T-helper 1 cell treated with Interleukin-12 subunit alpha and Interleukin-12 subunit beta and Interleukin-4 antibody, amounts not matched to agents 30 ng/mL and 1 ng/mL, for 36 hours (primary cell): ENCODE results near the gene UGT2B7. TPM values are rescaled to one million over a fixed set of nuclear protein-coding genes. Genes with fewer than 3 reads are reported as not detected.
"Not testable (repeated sequence)": the region's sequence is repeated elsewhere in the genome, so short reads cannot be mapped to it uniquely, and the experiment has no call there.

Experiments used
- intact Hi-C: fragments of 100-400 bp; cut with micrococcal nuclease; formaldehyde crosslinking; loops from one replicate; pipeline ENCODE4 v1.15.1; 2024
- total RNA-seq: library from RNA; stranded (reverse); gene quantifications from 2 replicates; pipeline ENCODE4 v1.2.3, GENCODE V29; 2022

The UGT2B7 gene
- total RNA-seq, 1 donor from 2014 or later, result not detected

DNA sequence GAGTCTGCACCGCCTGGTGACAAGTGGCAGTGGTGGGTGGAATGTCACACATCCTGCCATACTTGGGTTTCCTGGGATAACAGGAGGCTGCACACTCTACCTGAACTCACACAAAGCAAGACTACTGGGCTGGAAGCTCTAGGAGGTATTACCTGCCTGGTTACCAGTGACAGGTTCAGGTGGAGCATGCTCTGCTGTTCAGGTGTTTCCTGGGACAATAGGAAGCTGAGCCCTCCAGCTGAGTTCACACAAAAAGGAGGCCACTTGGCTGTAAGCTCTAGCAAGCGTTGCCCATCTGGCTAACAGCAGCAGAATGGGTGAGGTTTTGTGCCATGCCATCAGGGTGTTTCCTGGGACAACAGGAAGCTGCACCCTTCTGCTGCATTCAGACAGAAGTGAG is 17.4 kb upstream of the UGT2B7 start:
- intact Hi-C loops, result no loop called here

DNA sequence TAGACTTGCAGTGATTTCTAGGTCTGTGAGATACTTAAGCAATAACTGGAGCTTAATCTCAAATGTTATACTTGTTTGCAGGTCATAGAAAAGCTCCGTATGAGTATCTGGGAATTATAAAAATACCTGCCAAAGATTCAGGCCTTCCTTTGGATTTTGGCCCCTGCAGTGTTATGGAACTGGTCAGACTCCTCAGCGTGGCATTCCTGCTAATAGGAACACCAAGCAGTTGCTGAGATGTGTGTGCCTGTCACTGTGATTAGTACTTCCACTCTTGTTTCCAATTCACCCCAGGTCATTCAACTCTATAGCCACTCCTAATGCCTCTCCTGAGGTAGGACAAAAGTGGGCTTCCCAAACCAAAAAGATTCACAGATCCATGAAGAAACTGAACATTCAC is 7.8 kb upstream of the UGT2B7 start:
- intact Hi-C loops, result no loop called here

DNA sequence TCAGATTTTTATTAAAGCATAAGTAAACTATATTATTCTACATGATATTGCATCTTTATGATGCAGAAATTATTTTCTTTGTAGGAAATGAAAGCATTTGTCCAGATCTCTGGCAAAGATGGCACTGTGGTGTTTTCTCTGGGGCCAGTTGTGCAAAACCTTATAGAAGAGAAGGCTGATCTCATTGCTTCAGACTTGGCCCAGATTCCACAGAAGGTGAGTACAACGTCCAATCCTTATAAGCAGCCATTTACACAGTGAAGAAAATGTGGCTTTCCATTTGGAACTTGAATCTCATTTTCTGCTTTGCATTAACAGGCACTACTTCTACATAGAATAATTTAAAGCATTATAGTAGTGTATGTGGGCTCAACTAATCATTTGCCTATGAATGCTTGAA is 6.9 kb upstream of the UGT2B7 start:
- intact Hi-C loops, result no loop called here

DNA sequence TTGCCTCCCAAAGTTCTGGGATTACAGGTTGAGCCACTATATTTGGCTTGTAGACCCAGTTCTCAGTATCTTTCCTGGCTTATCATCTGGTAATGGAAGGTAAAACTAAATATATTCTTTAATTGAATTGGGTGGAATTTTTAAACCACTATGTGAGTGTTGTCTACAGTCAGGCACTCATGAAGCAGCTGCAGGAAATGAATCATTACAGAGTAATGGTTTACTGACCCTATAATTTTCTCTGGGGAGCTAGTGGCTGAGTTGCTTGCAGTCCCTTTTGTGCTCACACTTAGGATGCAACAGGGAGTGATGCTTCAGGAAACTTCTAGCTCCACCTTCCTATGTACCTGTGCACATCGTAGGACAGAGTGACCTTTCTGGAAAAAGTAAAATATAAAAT is 4.1 kb upstream of the UGT2B7 start:
- intact Hi-C loops, result no loop called here

DNA sequence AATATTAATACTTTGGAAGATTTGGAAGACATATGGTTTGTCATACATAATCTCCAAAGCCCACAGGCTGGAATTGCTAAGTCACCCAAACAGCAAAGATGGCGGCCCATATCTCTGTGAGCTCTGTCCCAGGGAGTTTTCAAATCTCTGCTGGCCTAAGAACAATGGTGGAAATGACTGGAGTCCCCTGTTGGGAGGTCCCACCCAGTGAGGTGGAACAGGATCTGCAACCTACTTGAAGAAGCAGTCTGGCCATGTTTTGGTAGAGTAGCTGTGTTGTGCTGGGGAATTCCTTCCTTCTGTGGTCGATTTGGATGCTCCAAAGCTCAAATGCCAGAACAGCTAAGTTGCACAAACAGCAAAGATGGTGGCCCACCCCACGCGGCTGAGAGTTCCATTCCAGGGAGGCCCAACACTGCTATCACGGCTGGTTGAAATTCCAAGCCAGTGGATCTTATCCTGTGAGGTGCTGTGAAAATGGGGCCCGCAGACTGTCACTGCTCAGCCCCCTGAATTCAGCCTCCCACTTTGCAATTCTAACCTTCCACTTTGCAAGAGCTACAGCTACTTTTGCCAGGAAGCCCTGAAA is 3.2 kb upstream of the UGT2B7 start:
- intact Hi-C loops, result no loop called here

DNA sequence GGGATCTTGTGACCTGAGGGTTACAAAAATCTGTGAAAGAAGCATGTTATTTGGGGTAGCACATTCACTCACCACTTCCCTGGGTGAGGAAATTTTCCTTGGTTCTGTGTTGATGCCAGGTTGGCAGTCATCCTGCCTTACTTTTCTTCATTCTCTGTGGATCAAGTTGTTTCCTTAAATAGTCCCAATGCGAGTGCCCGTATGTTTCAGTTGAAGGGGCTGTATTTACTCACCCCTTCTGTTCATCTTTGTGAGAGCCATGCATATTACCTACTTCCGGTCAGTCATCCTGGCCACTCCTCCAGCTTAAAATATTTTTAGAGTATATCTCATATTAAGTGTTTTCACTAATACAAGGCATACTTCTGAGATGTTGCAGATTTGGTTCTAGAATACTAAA is 2.6 kb upstream of the UGT2B7 start:
- intact Hi-C loops, result no loop called here

DNA sequence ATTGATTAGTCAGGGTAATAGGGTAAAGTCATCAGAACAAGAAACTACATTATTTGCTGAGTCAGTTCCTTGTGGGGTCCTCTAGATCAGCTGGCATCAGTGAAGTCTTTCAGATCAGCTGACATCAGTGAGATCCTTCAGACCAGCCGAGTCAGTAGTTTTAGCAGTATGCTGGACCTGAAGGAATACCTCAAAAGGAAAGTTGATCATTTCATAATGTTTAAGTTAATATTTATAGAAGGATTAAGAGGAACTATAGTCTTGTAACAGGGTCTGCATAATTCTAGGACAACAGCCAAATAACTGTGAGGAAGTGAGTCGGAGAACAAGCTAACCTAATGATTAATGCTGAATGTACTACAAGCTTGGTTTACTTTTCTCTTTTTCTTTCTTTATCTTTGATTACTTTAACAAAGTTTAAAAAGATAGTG is 958 bp upstream of the UGT2B7 start:
- intact Hi-C loops, result no loop called here

DNA sequence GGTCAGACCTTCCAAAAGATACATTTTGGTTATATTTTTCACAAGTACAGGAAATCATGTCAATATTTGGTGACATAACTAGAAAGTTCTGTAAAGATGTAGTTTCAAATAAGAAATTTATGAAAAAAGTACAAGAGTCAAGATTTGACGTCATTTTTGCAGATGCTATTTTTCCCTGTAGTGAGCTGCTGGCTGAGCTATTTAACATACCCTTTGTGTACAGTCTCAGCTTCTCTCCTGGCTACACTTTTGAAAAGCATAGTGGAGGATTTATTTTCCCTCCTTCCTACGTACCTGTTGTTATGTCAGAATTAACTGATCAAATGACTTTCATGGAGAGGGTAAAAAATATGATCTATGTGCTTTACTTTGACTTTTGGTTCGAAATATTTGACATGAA is 536 bp downstream of the UGT2B7 start:
- intact Hi-C loops, result no loop called here

DNA sequence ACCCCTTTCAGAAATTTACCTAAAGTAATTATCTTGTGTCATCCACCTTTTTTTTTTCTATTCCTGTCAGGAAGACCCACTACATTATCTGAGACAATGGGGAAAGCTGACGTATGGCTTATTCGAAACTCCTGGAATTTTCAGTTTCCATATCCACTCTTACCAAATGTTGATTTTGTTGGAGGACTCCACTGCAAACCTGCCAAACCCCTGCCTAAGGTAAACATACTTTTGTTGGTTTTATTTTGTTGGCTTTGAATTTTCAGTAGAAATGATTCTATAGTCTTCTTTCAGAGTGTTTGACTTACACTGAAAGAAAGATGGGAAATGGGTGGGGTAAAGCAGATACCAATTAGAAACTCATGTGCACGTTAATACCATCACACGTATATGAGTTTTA is 2.2 kb downstream of the UGT2B7 start:
- intact Hi-C loops, result no loop called here

DNA sequence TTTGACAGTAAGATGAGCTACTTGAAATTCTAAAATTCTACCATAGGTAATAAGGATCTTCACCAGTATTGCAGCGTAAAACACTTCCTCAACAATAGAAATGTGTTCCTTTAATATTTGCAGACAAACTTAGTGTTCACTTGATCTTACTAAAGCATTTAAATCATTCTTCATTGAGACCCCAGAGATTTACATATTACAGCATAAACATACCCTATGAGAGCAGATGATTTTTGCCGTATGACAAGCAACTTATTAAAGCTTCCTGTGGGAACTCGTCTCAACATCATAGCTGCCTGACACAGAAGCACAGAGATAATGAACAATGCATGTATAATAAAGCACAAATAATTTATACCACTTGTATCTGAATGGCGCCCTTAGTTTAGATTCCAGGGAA is 3.6 kb downstream of the UGT2B7 start:
- intact Hi-C loops, result no loop called here

DNA sequence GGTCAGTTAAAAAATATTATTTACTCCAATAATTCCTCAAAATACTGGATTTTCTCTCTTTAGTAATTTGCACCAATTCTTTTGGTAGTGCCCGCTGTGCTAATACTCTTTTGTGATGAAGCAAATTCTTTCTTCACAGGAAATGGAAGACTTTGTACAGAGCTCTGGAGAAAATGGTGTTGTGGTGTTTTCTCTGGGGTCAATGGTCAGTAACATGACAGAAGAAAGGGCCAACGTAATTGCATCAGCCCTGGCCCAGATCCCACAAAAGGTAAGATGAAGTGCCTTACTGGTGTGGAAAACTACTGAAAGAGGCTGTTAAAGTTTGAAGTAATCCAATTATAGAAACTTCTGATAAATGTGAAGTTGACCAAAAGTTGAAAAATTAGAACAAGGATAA is 6.4 kb downstream of the UGT2B7 start:
- intact Hi-C loops, result not testable (repeated sequence)

DNA sequence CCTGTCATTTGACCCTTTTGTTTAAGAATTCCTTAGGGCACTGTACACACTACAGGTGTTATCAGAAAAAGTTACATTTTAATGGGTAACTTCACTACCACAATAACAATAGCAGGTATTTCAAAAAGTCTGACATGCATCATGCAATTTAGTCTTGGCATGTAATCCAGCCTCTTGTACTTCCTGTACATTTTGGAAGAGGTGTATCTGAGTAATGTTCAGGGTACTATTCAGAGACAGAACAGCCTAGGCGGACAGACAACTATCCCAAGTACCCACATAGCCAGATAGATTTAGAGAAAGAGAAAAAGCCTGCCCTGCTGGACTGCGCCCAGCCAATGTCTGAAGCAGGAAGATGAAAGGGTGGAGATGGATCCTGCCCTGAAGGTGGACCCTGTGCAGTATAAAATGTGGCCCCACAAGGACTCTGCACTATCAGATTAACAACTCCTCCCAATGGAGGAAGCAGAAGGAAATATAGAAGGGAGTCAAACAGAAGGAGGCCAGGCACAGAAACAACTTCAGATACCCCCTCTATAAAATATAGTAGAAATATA is 8.5 kb downstream of the UGT2B7 start:
- intact Hi-C loops, result no loop called here

DNA sequence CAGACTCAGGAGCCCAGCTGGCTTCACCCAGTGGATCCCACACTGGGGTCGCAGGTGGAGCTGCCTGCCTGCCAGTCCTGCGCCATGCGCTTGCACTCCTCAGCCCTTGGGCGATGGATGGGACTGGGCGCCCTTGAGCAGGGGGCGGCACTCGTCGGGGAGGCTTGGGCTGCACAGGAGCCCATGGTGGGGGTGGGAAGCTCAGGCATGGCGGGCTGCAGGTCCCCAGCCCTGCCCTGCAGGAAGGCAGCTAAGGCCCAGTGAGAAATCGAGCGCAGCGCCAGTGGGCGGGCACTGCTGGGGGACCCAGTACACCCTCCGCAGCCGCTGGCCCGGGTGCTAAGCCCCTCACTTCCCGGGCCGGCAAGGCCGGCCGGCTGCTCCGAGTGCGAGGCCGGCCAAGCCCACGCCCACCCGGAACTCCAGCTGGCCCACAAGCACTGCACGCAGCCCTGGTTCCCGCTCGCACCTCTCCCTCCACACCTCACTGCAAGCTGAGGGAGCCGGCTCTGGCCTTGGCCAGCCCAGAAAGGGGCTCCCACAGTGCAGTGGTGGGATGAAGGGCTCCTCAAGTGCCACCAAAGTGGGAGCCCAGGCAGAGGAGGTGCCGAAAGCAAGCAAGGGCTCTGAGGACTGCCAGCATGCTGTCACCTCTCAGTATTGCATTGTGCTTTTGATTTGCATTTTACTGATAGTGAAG is 19.0 kb downstream of the UGT2B7 start:
- intact Hi-C loops, result not testable (repeated sequence)

DNA sequence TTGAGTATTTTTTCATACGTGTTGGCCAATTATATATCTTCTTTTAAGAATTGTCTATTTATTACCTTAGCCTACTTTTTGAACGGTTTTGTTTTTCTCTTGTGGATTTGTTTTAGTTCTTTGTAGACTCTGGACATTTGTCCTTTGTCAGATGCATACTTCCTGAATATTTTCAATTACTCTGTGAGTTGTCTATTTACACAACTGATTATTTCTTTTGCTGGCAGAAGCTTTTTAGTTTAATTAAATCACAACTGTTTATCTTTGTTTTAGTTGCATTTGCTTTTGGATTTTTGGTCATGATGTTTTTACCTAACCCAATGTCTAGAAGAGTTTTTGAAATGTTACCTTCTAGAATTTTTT is 19.6 kb downstream of the UGT2B7 start:
- intact Hi-C loops, result no loop called here

DNA sequence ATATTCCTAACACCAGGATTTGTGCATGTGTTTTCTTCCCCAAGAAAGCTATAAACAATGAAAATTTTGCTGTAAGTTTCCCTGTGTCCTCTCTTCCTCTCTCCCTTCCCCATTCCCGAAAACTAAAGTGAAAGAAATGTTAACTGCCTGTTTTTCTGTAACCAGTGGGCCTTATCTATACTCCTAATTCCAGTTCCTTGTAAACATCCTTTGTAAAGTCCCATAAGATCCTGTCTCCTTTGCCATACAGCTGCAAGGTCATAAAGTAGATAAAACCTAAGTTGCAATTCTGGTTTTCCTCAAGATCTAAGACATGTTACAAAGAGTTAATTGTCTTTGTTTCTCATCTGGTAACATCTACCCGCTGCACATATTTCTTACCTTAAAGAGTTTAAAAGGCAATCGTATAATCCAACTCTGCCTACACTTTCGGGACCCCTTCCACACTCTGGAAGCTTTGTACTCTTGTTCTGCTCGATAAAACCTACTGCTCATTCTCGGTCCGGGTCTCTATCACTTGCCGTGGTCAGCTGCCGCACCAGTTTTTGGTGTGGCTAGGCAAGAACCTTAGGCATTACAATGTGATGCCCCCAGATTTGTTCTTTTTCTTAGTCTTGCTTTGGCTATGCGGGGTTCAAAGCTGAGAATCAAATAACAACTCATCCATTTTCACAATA is 20.5 kb downstream of the UGT2B7 start:
- intact Hi-C loops, result no loop called here

DNA sequence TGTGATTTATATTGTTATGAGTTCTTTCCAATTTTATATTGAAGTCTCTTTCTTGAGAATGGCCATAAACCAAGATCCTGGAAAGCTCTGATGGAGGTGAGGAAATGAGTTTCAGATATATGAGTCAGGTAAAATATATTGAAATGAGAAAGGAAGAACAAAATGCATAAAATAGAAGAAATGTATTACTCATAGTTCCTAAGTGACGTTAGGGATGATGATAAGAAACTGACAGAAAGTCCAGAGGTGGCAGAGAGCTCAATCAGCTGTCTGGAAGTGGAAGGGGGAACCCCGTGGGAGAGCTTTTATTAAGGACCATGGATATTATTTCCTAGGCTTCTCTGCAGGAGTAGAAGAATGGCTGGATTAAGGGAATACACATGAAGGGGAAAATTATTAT is 24.6 kb downstream of the UGT2B7 start:
- intact Hi-C loops, result no loop called here

DNA sequence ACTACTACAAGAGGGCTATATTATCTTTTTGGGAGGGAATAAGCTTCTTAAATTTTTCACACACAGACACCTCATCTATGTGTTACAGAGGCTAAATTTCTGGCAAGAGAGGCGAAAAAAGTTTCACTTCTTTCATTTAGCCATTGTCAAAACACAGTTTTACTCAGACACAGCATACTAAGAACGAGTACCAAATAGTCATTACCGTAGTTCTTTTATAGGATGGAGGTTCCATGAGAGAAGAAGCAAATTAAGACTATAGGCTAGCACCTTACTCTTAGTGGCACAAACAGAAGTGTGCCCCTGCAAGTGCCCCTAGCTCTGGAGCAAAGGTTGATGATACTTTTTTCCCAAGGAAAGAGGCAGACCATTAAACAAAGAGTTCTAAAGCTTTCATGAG is 26.2 kb downstream of the UGT2B7 start:
- intact Hi-C loops, result no loop called here

DNA sequence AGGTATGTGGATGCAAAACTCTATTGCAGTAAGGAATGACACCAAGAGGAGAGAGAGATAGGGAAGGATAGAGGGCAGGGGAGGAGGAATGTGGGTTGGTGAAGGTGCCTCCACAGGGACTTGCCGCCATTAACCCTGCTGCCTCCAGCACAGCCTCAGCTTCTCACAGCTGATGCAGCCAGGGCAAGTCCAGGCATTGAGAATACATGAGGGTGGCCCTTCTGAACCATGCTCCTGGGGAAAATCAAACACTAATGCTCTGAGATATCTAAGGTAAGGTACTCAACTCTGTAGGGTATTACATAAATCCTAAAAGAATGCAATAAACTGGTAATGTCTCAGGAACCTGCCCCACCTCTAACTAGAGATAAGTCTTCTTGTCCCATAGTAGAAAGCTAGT is 28.7 kb downstream of the UGT2B7 start:
- intact Hi-C loops, result no loop called here

DNA sequence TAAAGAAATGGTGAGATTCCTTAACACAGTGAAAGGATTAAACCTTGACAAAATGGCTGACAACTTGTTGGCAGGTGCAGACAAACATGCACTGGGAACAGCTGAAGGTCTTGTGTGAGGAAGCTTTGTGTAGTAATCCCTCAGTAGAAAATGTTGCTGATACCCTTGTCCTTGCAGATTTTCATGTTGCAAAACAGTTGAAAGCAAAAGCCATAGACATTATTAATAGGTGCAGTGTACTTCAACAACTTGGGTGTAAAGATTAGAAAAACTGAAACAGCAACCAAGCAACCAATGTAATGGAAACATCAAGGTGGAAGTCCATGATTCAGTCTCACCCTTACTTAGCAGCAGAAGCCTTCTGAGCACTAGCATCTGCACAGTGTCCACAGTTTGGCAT is 29.8 kb downstream of the UGT2B7 start:
- intact Hi-C loops, result no loop called here

DNA sequence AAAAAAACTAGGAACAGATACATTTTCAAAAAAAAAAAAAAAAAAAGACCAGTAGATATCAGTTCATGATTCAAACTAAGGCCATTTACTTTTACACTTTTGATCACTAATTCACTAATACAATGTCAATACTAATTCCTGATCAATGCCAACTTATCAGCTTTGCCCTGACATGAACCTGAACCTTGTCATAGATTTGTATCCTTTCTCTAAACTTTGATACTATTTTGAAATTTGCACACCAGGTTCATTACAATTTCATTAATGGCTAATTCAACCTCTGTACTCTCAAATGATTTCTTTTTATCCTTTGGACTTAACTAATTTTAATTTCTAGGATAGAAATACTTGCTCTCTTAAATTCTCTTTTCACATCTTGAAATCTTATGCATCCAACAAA is 37.7 kb downstream of the UGT2B7 start:
- intact Hi-C loops, result no loop called here

DNA sequence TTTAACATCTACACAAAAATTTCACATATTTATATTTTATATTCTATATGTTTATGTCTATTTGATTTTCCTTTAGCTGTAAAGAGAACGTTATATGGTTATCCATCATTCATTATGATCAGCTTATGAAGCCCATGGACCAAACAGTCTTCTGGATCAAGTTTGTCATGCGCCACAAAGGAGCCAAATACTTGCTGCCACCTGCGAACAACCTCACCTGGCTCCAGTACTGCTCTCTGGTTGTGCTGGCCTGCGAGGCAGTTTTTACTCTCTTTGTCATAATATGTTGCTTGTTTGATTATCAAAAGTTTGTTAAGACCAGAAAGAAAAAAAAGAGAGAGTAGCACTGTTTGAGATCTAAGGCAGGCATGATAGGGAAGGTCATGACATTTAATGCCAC is 38.2 kb downstream of the UGT2B7 start:
- intact Hi-C loops, result no loop called here

DNA sequence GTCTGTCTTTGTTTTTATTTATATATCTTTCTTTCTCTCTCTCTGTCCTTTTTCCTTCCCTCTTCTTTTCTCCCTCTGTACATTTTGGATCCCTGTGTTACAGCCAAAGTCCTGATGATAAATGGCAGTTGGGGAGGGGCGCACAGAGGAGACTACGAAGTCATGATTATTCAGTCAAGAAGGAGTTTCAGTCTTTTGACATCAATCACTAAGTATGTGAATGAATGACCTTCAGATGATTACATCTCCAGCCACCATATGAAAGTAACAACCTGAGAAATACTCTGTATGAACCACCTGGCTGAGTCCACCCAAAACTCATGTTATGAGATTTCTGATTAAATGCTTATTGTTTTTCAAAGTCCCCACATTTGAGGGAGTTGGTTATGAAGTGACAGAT is 45.0 kb downstream of the UGT2B7 start:
- intact Hi-C loops, result no loop called here

DNA sequence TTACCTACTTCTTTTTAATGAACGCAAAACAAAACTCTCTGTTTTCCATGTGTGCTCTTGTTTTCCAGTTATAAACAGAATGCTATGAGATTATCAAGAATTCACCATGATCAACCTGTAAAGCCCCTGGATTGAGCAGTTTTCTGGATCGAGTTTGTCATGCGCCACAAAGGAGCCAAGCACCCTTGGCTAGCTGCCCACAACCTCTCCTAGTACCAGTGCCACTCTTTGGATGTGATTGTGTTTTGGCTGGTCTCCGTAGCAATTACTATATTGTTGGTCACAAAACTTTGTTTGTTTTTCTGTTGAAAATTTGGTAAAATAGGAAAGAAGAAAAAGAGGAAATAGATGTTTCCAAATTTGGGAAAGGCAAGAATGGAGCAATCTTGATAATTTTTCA is 51.1 kb downstream of the UGT2B7 start:
- intact Hi-C loops, result no loop called here
